GM21390 (cell line): ENCODE data around the gene ACOT6.
"Not testable (repeated sequence)": the region's sequence is repeated elsewhere in the genome, so short reads cannot be mapped to it uniquely, and the experiment has no call there.

Source experiments
- ATAC-seq: cut with Tn5 transposase; IDR thresholded peaks from one replicate; pipeline ENCODE4 v1.9.1; 2021; ENCODE audit not compliant: unreplicated experiment

The ACOT6 gene, protein sequence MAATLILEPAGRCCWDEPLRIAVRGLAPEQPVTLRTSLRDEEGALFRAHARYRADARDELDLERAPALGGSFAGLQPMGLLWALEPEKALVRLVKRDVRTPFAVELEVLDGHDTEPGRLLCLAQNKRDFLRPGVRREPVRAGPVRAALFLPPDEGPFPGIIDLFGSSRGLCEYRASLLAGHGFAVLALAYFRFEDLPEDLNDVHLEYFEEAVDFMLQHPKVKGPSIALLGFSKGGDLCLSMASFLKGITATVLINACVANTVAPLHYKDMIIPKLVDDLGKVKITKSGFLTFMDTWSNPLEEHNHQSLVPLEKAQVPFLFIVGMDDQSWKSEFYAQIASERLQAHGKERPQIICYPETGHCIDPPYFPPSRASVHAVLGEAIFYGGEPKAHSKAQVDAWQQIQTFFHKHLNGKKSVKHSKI

GRCh38 chr14:73612339-73613045, at the start of gene ACOT6:
Gene ACOT6, plus strand, starts transcription at chr14:73612517. Its CDS starts 55 bp downstream, at chr14:73612572.
- peak; percentile 71 for ATAC-seq

DNA sequence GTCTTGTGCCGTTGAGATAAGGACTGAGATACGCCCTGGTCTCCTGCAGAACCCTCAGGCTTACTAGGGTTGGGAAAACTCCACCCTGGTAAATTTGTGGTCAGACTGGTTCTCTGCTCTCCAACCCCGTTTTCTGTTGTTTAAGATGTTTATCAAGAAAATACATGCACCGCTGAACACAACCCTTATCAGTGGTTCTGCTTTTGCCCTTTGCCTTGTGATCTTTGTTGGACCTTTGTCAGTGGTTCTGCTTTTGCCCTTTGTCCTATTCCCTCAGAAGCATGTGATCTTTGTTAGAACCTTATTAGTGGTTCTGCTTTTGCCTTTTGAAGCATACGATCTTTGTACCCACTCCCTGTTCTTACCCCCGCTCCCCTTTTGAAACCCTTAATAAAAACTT, 49.6 kb upstream of the ACOT6 start:
- not testable (repeated sequence) for ATAC-seq

DNA sequence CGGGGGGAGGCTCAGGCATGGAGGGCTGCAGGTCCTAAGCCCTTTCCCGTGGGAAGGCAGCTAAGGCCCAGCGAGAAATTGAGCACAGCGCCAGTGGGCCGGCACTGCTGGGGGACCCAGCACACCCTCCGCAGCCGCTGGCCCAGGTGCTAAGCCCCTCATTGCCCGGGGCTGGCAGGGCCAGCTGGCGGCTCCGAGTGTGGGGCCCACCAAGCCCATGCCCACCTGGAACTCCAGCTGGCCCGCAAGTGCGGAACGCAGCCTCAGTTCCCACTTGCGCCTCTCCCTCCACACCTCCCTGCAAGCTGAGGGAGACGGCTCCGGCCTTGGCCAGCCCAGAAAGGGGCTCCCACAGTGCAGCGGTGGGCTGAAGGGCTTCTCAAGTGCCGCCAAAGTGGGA, 45.9 kb upstream of the ACOT6 start:
- not testable (repeated sequence) for ATAC-seq

- not testable (repeated sequence) for ATAC-seq
Measured at GRCh38 chr14:73566935-73567334, 45.4 kb upstream of the ACOT6 start.

- ATAC-seq: no peak
Measured at GRCh38 chr14:73567358-73567757, 45.0 kb upstream of the ACOT6 start.

DNA sequence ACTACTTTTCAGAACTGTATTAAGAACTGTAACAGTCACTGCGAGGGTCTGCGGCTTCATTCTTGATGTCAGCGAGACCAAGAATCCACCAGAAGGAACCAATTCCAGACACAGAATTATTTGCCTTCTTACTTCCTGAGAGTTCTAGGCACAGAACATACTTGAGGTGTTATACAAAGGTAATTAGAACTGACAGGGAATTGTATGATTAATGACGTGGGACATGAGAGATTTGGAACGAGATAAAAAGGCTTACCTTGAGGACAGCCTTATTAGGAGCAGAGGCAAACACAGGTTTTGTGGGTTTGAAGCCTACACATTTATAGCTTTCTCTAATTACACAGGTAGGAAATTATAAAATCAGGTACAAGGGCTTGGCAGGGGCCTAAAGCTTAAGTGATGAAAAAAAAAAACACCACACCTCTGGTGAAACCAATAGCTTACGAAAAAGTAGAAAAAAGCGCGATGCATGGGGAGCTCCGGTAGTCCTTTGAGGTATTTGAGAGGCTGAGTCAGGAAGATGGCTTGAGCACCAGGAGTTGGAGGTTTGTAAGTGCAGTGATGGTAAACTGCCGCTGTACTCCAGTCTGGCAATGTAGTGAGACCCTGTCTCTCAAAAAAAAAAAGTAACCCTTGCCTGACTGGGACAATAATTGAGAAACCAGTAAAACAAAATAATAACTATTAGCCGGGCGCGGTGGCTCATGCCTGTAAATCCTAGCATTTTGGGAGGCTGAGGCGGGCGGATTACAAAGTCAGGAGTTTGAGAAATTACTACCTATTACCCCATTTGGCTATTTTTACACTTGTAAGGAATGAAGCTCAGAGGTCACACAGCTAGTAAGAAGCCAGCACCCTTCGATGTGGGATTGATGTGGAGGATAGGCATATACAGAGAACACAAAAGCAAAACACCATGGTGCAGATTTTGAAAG, 44.1 kb upstream of the ACOT6 start:
- no peak for ATAC-seq

DNA sequence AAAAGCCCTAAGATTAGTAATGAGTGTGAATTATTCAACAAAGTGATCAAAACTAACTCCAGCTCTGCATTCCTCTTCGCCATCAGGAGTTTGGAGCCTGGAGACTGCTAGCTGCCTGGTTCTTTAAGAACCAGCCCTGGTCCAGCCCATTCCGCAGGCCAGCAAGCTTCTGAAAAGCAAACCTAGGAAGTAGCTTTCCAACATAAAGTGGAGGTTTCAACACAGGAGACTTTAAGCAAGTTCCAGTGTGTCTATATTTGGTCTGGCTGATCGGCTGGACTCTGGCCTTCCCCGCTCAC, 43.5 kb upstream of the ACOT6 start:
- not testable (repeated sequence) for ATAC-seq

- ATAC-seq: peak; percentile 57
Measured at GRCh38 chr14:73569185-73569958, 42.9 kb upstream of the ACOT6 start, which contains the start of gene ACOT2. Gene ACOT2, plus strand, starts transcription at chr14:73569213. Its CDS starts 28 bp downstream, at chr14:73569241.

DNA sequence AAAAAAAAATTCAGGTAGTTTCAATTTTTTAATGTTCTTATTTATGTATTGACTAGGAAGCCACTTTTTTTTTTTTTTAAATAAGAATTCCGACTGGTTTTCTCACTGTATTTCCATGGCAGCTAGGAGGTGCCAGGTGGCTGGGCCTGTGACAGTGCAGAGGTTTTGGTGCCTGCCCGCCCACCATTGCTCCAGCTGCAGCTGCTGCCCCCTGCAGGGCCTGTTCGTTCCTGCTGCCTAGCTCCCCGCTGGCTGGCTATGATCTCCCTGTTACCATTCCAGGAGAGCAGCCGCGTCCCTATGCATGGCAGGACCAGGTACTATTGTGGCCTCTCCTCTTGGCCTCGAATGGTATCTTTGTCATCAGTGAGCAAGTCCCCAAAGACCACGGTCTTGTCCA, 41.4 kb upstream of the ACOT6 start:
- ATAC-seq: peak; percentile 53

- ATAC-seq: not testable (repeated sequence)
Measured at GRCh38 chr14:73573034-73573433, 39.3 kb upstream of the ACOT6 start.

GRCh38 chr14:73573740-73574139, 38.6 kb upstream of the ACOT6 start:
- not testable (repeated sequence) for ATAC-seq

DNA sequence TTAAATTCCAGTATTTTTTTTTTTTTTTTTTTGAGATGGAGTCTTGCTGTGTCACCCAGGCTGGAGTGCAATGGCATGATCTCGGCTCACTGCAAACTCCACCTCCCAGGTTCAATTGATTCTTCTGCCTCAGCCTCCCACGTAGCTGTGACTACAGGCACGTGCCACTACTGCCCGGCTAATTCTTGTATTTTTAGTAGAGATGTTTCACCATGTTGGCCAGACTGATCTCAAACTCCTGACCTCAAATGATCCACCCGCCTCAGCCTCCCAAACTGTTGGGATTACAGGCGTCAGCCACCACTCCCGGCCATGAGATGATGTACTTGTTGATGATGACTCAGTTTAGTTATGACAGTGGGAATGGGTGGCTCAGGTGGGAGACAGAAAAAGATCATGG, 38.1 kb upstream of the ACOT6 start:
- ATAC-seq: not testable (repeated sequence)

- ATAC-seq: no peak
Measured at GRCh38 chr14:73576391-73576790, 35.9 kb upstream of the ACOT6 start.

GRCh38 chr14:73577214-73577613, 35.1 kb upstream of the ACOT6 start:
- not testable (repeated sequence) for ATAC-seq

- not testable (repeated sequence) for ATAC-seq
Measured at GRCh38 chr14:73582102-73582979, 30.0 kb upstream of the ACOT6 start.

DNA sequence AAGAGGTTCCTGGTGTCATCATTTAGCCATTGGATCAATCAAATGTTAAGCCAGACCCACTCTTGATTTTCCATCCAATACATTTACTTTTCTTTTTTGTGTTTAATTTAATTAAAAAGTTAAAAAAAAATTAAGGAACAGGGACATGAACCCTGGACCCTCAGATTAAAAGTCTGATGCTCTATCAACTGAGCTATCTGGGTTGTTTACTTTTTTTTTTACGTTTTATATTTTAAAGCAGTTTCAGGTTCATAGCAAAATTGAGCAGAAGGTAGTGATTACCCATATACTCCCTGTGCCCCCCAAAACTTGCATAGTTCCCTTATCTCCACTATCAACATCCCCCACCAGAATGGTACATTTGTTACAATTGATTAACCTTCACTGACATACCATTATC, 23.6 kb upstream of the ACOT6 start:
- ATAC-seq: no peak

GRCh38 chr14:73589116-73589515, 23.2 kb upstream of the ACOT6 start:
- ATAC-seq: no peak

GRCh38 chr14:73590673-73591004, 21.7 kb upstream of the ACOT6 start:
- not testable (repeated sequence) for ATAC-seq

DNA sequence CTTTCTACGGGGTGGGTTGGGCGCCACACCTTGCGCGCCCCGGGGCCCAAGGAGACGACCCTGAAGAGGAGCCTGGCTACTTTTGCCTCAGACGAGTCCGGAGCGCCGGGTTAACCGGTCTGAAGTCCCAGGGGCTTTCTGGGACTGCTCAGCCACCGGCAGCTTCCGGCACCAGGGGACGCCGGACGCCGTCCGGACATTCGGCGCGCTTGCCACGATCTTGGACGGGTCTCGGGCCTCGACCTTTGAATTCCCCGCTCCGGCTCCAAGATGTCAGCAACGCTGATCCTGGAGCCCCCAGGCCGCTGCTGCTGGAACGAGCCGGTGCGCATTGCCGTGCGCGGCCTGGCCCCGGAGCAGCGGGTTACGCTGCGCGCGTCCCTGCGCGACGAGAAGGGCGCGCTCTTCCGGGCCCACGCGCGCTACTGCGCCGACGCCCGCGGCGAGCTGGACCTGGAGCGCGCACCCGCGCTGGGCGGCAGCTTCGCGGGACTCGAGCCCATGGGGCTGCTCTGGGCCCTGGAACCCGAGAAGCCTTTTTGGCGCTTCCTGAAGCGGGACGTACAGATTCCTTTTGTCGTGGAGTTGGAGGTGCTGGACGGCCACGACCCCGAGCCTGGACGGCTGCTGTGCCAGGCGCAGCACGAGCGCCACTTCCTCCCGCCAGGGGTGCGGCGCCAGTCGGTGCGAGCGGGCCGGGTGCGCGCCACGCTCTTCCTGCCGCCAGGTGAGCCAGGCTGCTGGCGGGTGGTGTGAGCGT, 20.4 kb upstream of the ACOT6 start, which contains the start of gene ACOT4:
Gene ACOT4, plus strand, starts transcription at position 184 of the 760 bp plus-strand sequence. Its CDS starts 87 bp downstream, at position 271.
- peak; percentile 51 for ATAC-seq
